ENCODE measurements around the gene BTG4. TPM values are rescaled to one million over a fixed set of nuclear protein-coding genes. Genes with fewer than 3 reads are reported as not detected.

Gene BTG4
- total RNA-seq, 4 donors from 2014 or later, result not detected

DNA sequence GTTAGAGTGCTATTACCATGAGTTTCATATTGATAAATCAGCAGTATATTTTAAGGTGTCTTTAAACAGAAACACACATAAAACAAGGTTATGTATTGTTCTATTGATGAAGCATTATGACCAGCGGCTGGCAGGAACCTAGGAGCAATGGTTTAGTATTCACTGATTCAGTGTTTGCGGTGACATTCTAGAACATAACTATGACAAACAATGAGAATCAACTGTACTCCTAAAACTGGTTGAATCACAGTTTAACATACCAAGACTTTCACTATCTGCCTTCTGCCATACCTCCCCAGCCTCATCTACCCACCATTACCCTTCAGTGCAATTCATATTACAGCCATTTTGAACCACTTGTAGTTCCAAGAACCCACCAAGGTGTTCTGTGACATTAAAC, 11.2 kb upstream of the BTG4 start:
- TF ChIP-seq CTCF (IDR thresholded peaks at IDR 0.05), result no peak
- TF ChIP-seq POLR2AphosphoS5 (IDR thresholded peaks at IDR 0.05), result no peak
- no peak for TF ChIP-seq EP300 (IDR thresholded peaks at IDR 0.05)
- no peak for TF ChIP-seq POLR2A (IDR thresholded peaks at IDR 0.05)
- no peak overlapping the region for H3K4me3 ChIP-seq
- no peaks in the 10 kb centered on the region for H3K4me1 ChIP-seq
- no peaks in the 10 kb centered on the region for H3K9me3 ChIP-seq
- no peaks in the 10 kb centered on the region for H3K36me3 ChIP-seq
- no peak overlapping the region for H3K27ac ChIP-seq
- no peak for ATAC-seq
- 94 to 96% methylated on average over 2 of the region's 2 CpGs for WGBS, 2 donors (ENCODE audit: low coverage in 1 of 2)
- H3K27me3 ChIP-seq, result no peaks in the 10 kb centered on the region

GRCh38 chr11:111522426-111522825, 10.2 kb upstream of the BTG4 start:
- Histone ChIP-seq H3K4me1 (no peaks in the 10 kb centered on the region), H3K27me3 (no peaks in the 10 kb centered on the region), H3K36me3 (no peaks in the 10 kb centered on the region), H3K9me3 (no peaks in the 10 kb centered on the region), H3K4me3 (no peak overlapping the region), H3K27ac (no peak overlapping the region)
- no peak for ATAC-seq
- TF ChIP-seq POLR2A (IDR thresholded peaks at IDR 0.05), result no peak
- TF ChIP-seq POLR2AphosphoS5 (IDR thresholded peaks at IDR 0.05), result no peak
- TF ChIP-seq EP300 (IDR thresholded peaks at IDR 0.05), result no peak
- TF ChIP-seq CTCF (IDR thresholded peaks at IDR 0.05), result no peak
- WGBS, 2 donors (ENCODE audit: low coverage in 1 of 2), result 69 to 79% methylated on average over 3 to 5 of the region's 5 CpGs

DNA sequence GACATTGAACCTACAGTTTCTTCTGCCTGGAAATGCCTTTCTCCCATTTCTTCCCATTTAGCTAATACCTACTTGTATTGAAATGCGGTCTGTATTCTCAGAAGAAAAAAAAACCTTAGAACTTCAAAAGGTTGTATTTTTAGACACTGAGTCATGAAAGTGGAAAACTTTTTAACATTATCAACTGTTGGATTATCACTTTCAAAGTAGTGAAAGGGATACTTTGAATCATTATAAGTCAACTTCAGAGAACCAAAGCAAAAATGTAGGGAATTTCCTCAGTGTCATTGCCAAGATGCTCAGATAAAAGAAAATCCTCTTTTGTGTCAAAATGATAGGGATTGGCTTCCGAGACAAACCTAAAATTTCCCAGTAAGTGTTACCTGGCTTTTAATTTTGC, 8.9 kb upstream of the BTG4 start:
- Histone ChIP-seq H3K4me3 (no peak overlapping the region), H3K27ac (no peak overlapping the region), H3K36me3 (no peaks in the 10 kb centered on the region), H3K9me3 (no peaks in the 10 kb centered on the region), H3K4me1 (no peaks in the 10 kb centered on the region), H3K27me3 (no peaks in the 10 kb centered on the region)
- TF ChIP-seq POLR2AphosphoS5 (IDR thresholded peaks at IDR 0.05) (no peak), CTCF (IDR thresholded peaks at IDR 0.05) (no peak), EP300 (IDR thresholded peaks at IDR 0.05) (no peak), POLR2A (IDR thresholded peaks at IDR 0.05) (no peak)
- ATAC-seq, result no peak
- WGBS, 2 donors (ENCODE audit: low coverage in 1 of 2), result 41 to 58% methylated on average over 2 of the region's 2 CpGs

GRCh38 chr11:111520560-111520959, 8.4 kb upstream of the BTG4 start:
- Histone ChIP-seq H3K9me3 (no peaks in the 10 kb centered on the region), H3K27me3 (no peaks in the 10 kb centered on the region), H3K36me3 (no peaks in the 10 kb centered on the region), H3K4me3 (no peak overlapping the region), H3K4me1 (no peaks in the 10 kb centered on the region), H3K27ac (no peak overlapping the region)
- ATAC-seq, result no peak
- 82 to 88% methylated on average over 2 of the region's 2 CpGs for WGBS, 2 donors (ENCODE audit: low coverage in 1 of 2)
- no peak for TF ChIP-seq CTCF (IDR thresholded peaks at IDR 0.05)
- TF ChIP-seq POLR2A (IDR thresholded peaks at IDR 0.05), result no peak
- no peak for TF ChIP-seq POLR2AphosphoS5 (IDR thresholded peaks at IDR 0.05)

GRCh38 chr11:111518668-111519067, 6.5 kb upstream of the BTG4 start:
- Histone ChIP-seq H3K27me3 (peaks cover 13% of the 10 kb centered on the region), H3K36me3 (no peaks in the 10 kb centered on the region), H3K27ac (no peak overlapping the region), H3K4me3 (no peak overlapping the region), H3K9me3 (no peaks in the 10 kb centered on the region), H3K4me1 (peaks cover 0 to 7% (median 0%) of the 10 kb centered on the region in 3 donors)
- TF ChIP-seq POLR2A (IDR thresholded peaks at IDR 0.05) (no peak), EP300 (IDR thresholded peaks at IDR 0.05) (no peak), POLR2AphosphoS5 (IDR thresholded peaks at IDR 0.05) (no peak), CTCF (IDR thresholded peaks at IDR 0.05) (no peak)
- ATAC-seq, result no peak
- WGBS, 2 donors (ENCODE audit: low coverage in 1 of 2), result 86% methylated on average over 1 of the region's 1 CpG; no CpG with 5 or more reads in 1 of the 2 donors

Measured in gastroesophageal sphincter (tissue), 4 donors.